ENCODE results near the gene TEKT5.

The TEKT5 gene

DNA sequence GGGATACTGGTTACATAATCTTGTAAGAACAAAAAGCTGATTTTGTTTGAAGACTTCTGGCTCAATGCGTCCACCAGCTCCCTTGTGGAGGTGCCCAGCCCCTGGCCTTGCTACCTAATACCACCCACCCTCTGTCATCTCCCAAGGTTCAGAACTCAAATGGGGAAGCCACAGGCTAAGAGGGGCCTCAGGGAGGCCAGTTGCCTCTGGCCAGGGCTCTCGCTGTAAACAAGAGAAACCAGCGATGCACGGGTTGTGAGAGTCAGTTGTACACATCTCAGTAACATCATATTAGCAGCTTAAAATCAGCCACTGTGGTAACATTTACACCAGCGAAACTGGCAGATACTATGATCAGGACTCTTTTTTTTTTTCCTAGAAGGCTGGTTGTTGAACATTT, 6.0 kb downstream of the TEKT5 start:
- Histone ChIP-seq H3K4me2 (ENCODE audit: low read depth, low read length) (no peak overlapping the region), H3K9me3 (replicated peaks; ENCODE audit: insufficient read depth, low read length) (no peaks in the 10 kb centered on the region), H3K36me3 (replicated peaks; ENCODE audit: insufficient read depth, low read length) (no peaks in the 10 kb centered on the region), H3K4me3 (ENCODE audit: low read length) (no peak overlapping the region), H4K20me1 (ENCODE audit: insufficient read depth, low read length) (no peaks in the 10 kb centered on the region), H3K27ac (ENCODE audit: low read length) (no peak overlapping the region), H3K4me1 (ENCODE audit: low read length) (no peaks in the 10 kb centered on the region), H3K79me2 (ENCODE audit: low read length) (no peaks in the 10 kb centered on the region), H3K9me2 (replicated peaks; ENCODE audit: insufficient read depth, low read length) (no peaks in the 10 kb centered on the region), H3K27me3 (replicated peaks; ENCODE audit: insufficient read depth, low read length) (no peaks in the 10 kb centered on the region), H2AFZ (ENCODE audit: low read length) (no peak overlapping the region), H3K9ac (ENCODE audit: low read length) (no peak overlapping the region), H3F3A (ENCODE audit: insufficient read depth, low read length) (no peaks in the 10 kb centered on the region)
- DNase-seq, result no peak
- no peak for TF ChIP-seq EZH2 (optimal IDR thresholded peaks at IDR 0.05; ENCODE audit: low read depth, low read length)
- TF ChIP-seq EZH2phosphoT487 (IDR thresholded peaks at IDR 0.05; ENCODE audit: low read length), result no peak
- TF ChIP-seq, protein P1, sequence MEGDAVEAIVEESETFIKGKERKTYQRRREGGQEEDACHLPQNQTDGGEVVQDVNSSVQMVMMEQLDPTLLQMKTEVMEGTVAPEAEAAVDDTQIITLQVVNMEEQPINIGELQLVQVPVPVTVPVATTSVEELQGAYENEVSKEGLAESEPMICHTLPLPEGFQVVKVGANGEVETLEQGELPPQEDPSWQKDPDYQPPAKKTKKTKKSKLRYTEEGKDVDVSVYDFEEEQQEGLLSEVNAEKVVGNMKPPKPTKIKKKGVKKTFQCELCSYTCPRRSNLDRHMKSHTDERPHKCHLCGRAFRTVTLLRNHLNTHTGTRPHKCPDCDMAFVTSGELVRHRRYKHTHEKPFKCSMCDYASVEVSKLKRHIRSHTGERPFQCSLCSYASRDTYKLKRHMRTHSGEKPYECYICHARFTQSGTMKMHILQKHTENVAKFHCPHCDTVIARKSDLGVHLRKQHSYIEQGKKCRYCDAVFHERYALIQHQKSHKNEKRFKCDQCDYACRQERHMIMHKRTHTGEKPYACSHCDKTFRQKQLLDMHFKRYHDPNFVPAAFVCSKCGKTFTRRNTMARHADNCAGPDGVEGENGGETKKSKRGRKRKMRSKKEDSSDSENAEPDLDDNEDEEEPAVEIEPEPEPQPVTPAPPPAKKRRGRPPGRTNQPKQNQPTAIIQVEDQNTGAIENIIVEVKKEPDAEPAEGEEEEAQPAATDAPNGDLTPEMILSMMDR (IDR thresholded peaks at IDR 0.05; ENCODE audit: low read length), result no peak

DNA sequence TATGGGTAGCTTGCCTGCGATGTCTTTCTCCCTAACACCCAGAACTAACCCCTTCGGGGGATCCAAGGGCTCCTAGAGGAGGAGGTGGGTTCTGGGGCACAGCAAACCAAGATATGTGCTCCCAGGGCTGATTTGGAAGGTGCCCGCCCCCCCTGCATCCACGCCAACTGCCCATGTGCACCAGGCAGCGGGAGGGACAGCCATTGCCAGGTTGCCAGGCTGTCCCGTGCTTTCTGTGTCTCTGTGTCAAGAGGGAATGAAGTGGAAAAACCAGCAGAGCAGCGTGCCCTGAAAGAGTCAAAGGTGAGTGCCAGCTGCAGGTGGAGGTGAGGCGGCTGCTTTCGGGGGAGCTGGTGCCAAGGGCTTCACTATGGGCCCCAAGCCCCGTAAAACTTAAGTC, 6.4 kb downstream of the TEKT5 start:
- Histone ChIP-seq H3K27ac (ENCODE audit: low read length) (no peak overlapping the region), H3K4me3 (ENCODE audit: low read length) (no peak overlapping the region), H3F3A (ENCODE audit: insufficient read depth, low read length) (no peaks in the 10 kb centered on the region), H3K79me2 (ENCODE audit: low read length) (no peaks in the 10 kb centered on the region), H3K9me2 (replicated peaks; ENCODE audit: insufficient read depth, low read length) (no peaks in the 10 kb centered on the region), H3K27me3 (replicated peaks; ENCODE audit: insufficient read depth, low read length) (no peaks in the 10 kb centered on the region), H3K4me1 (ENCODE audit: low read length) (no peaks in the 10 kb centered on the region), H3K9ac (ENCODE audit: low read length) (no peak overlapping the region), H3K36me3 (replicated peaks; ENCODE audit: insufficient read depth, low read length) (no peaks in the 10 kb centered on the region), H3K4me2 (ENCODE audit: low read depth, low read length) (no peak overlapping the region), H4K20me1 (ENCODE audit: insufficient read depth, low read length) (no peaks in the 10 kb centered on the region), H2AFZ (ENCODE audit: low read length) (no peak overlapping the region), H3K9me3 (replicated peaks; ENCODE audit: insufficient read depth, low read length) (no peaks in the 10 kb centered on the region)
- TF ChIP-seq, protein P1 (IDR thresholded peaks at IDR 0.05; ENCODE audit: low read length), result no peak
- TF ChIP-seq EZH2 (optimal IDR thresholded peaks at IDR 0.05; ENCODE audit: low read depth, low read length), result no peak
- TF ChIP-seq EZH2phosphoT487 (IDR thresholded peaks at IDR 0.05; ENCODE audit: low read length), result no peak
- no peak for DNase-seq

DNA sequence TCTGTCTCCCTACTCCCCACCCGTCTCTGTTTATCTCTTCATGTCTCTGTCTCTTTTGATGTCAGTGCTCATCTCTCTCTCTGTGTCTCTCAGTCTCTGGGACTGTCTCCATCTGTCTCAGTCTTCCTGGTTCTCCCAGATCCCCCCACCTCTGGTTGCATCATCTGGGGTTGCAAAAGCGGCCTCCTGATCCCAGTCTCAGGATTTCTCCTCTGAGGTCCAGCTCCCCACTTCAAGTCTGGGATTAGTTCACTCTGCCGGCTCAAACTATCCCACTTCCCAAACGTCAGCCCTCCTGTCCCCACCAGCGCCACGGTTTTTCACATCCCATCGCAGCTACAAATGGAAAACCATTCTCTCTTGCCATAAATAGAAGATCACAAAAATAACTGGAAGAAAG, 9.0 kb downstream of the TEKT5 start:
- Histone ChIP-seq H3F3A (ENCODE audit: insufficient read depth, low read length) (no peaks in the 10 kb centered on the region), H3K36me3 (replicated peaks; ENCODE audit: insufficient read depth, low read length) (no peaks in the 10 kb centered on the region), H3K9ac (ENCODE audit: low read length) (no peak overlapping the region), H3K4me3 (ENCODE audit: low read length) (no peak overlapping the region), H3K9me3 (replicated peaks; ENCODE audit: insufficient read depth, low read length) (no peaks in the 10 kb centered on the region), H3K4me1 (ENCODE audit: low read length) (no peaks in the 10 kb centered on the region), H3K27ac (ENCODE audit: low read length) (no peak overlapping the region), H3K9me2 (replicated peaks; ENCODE audit: insufficient read depth, low read length) (no peaks in the 10 kb centered on the region), H3K4me2 (ENCODE audit: low read depth, low read length) (no peak overlapping the region), H2AFZ (ENCODE audit: low read length) (no peak overlapping the region), H3K27me3 (replicated peaks; ENCODE audit: insufficient read depth, low read length) (no peaks in the 10 kb centered on the region), H3K79me2 (ENCODE audit: low read length) (no peaks in the 10 kb centered on the region), H4K20me1 (ENCODE audit: insufficient read depth, low read length) (no peaks in the 10 kb centered on the region)
- TF ChIP-seq EZH2 (optimal IDR thresholded peaks at IDR 0.05; ENCODE audit: low read depth, low read length) (no peak), EZH2phosphoT487 (IDR thresholded peaks at IDR 0.05; ENCODE audit: low read length) (no peak)
- TF ChIP-seq, protein P1 (IDR thresholded peaks at IDR 0.05; ENCODE audit: low read length), result no peak
- DNase-seq, result no peak
